ENCODE data around the gene NT5DC3.

NT5DC3 gene

GRCh38 chr12:103875666-103876065 is 34.6 kb upstream of the NT5DC3 start:
- TF ChIP-seq CTCF (IDR thresholded peaks at IDR 0.05; ENCODE audit: extremely low read depth, insufficient read depth, missing control alignments), result no peak
- in situ Hi-C loops (cut with MboI; ENCODE audit: low pct_unique_long_range_greater_than_20kb, low sequenced_read_pairs, unreplicated experiment), result loop anchor here (10.0 kb wide), 1 partner anchor 229 kb away; no protein-coding TSS in a partner anchor
- DNase-seq (ENCODE audit: low spot score), result no peak

- TF ChIP-seq CTCF (IDR thresholded peaks at IDR 0.05; ENCODE audit: extremely low read depth, insufficient read depth, missing control alignments), result no peak
- in situ Hi-C loops (cut with MboI; ENCODE audit: low pct_unique_long_range_greater_than_20kb, low sequenced_read_pairs, unreplicated experiment), result no loop called here
- DNase-seq (ENCODE audit: low spot score), result no peak
These were observed 27.2 kb upstream of the NT5DC3 start for GRCh38 chr12:103868215-103868614.

GRCh38 chr12:103865151-103865730 is 24.2 kb upstream of the NT5DC3 start:
- no peak for DNase-seq (ENCODE audit: low spot score)
- in situ Hi-C loops (cut with MboI; ENCODE audit: low pct_unique_long_range_greater_than_20kb, low sequenced_read_pairs, unreplicated experiment), result no loop called here
- no peak for TF ChIP-seq CTCF (IDR thresholded peaks at IDR 0.05; ENCODE audit: extremely low read depth, insufficient read depth, missing control alignments)

- in situ Hi-C loops (cut with MboI; ENCODE audit: low pct_unique_long_range_greater_than_20kb, low sequenced_read_pairs, unreplicated experiment), result no loop called here
- no peak for DNase-seq (ENCODE audit: low spot score)
- TF ChIP-seq CTCF (IDR thresholded peaks at IDR 0.05; ENCODE audit: extremely low read depth, insufficient read depth, missing control alignments), result no peak
These were observed 23.7 kb upstream of the NT5DC3 start for GRCh38 chr12:103864710-103865109.

- in situ Hi-C loops (cut with MboI; ENCODE audit: low pct_unique_long_range_greater_than_20kb, low sequenced_read_pairs, unreplicated experiment), result no loop called here
- DNase-seq (ENCODE audit: low spot score), result no peak
- no peak for TF ChIP-seq CTCF (IDR thresholded peaks at IDR 0.05; ENCODE audit: extremely low read depth, insufficient read depth, missing control alignments)
These were observed 18.0 kb upstream of the NT5DC3 start for GRCh38 chr12:103858953-103859601.

- in situ Hi-C loops (cut with MboI; ENCODE audit: low pct_unique_long_range_greater_than_20kb, low sequenced_read_pairs, unreplicated experiment), result no loop called here
- no peak for TF ChIP-seq CTCF (IDR thresholded peaks at IDR 0.05; ENCODE audit: extremely low read depth, insufficient read depth, missing control alignments)
- DNase-seq (ENCODE audit: low spot score), result no peak
These were observed 17.3 kb upstream of the NT5DC3 start for GRCh38 chr12:103858335-103858734.

Measured in GM13977 (cell line).